Inferior parietal cortex (tissue), 1 donor: ENCODE results near the gene SCNM1.

Source experiments
- DNase-seq: peaks from one replicate; pipeline ENCODE4 v3.0.0-alpha.2; 2016; ENCODE audit errors: extremely low spot score

The SCNM1 gene, protein sequence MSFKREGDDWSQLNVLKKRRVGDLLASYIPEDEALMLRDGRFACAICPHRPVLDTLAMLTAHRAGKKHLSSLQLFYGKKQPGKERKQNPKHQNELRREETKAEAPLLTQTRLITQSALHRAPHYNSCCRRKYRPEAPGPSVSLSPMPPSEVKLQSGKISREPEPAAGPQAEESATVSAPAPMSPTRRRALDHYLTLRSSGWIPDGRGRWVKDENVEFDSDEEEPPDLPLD

DNA sequence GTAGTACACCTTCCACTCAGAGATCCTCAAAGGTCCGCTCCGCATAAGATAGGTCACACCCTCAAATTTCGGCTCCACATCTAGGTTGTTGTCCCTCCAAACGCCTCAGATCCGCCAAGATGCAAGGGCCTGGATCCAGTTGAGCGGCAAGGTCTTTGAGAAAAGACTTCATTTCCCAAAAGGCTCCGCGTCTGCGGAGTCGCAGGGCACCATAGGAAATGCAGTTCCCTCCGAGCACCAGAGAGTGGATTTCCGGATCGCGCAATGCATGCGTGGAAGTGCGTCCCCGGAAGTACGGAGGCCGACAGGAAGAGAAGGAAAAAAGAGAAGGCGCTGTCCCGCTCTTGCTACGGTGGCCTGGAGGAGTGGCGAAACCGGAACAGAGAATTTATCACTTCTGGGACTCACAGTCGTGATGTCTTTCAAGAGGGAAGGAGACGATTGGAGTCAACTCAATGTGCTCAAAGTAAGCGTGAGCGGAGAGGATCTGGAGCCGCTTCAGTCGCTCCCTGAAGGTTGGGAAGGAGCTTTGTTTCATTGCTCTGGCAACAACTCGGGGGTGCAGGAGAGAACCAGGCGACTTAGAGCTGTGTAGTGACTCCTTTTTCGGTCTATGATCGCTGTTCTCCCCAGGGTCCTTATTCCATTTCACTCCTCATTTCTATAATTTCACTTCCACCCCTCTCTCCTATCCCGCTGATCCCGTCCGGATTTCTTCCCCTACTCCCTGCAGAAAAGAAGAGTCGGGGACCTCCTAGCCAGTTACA lies at the start of gene SCNM1, which contains the start of gene LYSMD1:
Gene SCNM1 (plus strand): TSS at position 407 of the 767 bp plus-strand sequence. CDS start 9 bp downstream, at position 416.
Gene LYSMD1 (minus strand): TSS at position 165 of the 767 bp plus-strand sequence. CDS start 644 bp downstream, outside the sequence.
- DNase-seq = peak; percentile 100

- DNase-seq = no peak
Measured at GRCh38 chr1:151124763-151125403, 41.1 kb upstream of the SCNM1 start.

GRCh38 chr1:151128800-151129199 lies 37.1 kb upstream of the SCNM1 start:
- no peak for DNase-seq

DNA sequence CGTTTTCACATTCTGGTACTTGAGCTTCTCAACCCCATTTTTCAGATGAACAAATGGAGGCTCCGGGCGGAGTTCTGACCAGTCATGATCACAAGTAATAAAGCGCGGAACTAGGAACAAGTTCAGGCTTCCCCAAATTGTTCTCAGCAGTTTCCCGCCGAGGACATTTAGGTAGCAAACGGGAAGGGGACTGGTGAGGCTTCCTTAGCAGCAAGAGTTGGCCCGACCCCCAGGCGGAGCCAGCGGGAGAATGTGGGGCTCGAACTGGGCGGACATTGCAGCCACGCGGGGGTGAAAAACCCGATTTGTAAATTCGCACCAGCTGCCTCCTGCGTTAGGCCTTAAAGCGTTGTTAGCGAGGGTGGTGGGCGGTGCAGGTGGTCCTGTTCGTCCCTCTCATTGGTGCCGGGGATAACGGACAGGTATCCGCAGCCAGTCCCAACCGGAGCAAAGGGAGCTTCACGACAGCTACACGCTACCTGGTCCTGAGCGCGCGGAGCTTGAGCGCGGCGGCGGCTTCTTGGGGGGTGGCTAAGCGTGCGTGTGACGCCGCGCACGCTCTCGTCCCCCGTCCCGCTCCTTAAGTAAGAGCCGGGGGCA lies 34.9 kb upstream of the SCNM1 start:
- DNase-seq = peak; percentile 66

DNA sequence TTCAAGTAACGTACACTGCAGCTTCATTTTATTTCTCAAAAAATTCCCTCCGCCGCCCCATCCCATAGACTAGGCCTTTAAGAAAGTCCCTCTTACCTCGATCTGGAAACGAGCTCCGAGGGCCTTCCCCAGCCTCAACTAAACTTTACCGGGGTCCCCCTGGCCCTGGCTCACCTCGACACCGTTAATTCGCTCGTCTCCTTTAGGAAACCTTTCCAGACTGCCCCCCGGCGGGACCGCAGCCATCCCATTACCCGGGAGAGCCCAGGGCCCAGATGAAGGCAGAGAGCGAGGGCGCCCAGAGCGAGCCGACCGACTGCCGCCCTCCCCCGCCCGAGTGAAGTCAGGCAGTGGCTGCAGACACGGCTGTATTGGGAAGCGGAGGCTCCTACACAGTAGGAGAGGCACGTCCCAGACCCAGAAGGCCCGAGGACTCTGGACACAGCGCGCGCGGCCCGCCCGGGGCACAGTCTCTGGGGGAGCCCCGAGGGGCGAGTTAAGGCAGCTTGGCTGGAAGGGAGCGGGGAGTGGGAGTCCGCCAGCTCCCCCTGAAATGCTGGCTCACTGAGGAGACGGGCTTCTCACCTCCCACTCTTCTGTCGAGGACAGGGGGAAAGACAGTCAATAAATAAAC lies 34.1 kb upstream of the SCNM1 start:
- no peak for DNase-seq

- DNase-seq = no peak
Measured at GRCh38 chr1:151132335-151133017, 33.5 kb upstream of the SCNM1 start.

GRCh38 chr1:151133018-151133806 lies 32.7 kb upstream of the SCNM1 start:
- DNase-seq = no peak

- DNase-seq = no peak
Measured at GRCh38 chr1:151134396-151134795, 31.5 kb upstream of the SCNM1 start.

- no peak for DNase-seq
Measured at GRCh38 chr1:151134991-151135390, 31.0 kb upstream of the SCNM1 start.

DNA sequence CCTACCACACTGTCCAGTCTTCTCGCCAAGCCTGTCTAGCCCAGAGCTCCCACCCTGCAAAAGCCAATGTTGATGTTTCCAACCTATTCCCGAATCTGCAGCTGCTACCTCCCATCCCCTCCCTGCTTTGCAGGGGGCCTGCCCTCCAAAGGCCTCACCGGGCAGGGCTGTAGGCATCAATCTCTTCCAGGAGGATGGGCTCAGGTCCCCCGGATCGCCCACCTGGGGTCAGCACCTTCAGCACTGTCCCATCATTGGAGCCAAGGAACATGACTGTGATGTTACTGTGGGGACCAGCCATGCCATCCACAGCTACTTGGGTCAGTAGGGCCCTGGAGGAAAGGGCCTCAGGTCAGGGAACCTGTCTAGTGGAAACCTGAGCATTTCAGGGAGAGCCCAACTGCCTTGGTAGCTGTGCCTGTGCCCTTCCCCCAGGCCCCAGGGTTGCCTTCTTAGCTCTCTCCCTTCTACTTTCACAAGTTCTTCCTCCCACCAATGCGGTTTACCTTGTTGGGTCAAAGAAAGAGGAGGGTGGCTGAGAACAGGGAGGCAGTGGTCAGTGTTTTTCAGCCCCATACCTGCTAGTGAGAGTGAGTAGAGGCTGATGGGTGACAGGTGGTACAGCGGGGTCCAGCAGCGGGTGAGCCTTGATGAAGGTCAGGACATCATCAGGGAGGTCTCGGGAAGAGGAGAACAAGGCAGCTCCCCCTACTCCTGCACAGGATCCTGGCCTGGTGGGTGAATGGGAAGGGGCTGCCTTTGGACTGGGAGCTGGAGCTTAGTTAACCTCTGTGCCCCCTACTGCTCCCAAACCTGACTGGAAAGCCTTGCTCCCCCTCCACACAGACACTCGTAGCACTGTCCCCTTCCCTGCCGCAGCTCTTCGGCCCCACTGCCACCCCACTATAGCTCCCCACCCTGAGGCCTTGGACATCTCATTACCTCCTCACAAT lies 30.2 kb upstream of the SCNM1 start:
- DNase-seq = no peak

GRCh38 chr1:151137789-151138188 lies 28.2 kb upstream of the SCNM1 start:
- no peak for DNase-seq

DNA sequence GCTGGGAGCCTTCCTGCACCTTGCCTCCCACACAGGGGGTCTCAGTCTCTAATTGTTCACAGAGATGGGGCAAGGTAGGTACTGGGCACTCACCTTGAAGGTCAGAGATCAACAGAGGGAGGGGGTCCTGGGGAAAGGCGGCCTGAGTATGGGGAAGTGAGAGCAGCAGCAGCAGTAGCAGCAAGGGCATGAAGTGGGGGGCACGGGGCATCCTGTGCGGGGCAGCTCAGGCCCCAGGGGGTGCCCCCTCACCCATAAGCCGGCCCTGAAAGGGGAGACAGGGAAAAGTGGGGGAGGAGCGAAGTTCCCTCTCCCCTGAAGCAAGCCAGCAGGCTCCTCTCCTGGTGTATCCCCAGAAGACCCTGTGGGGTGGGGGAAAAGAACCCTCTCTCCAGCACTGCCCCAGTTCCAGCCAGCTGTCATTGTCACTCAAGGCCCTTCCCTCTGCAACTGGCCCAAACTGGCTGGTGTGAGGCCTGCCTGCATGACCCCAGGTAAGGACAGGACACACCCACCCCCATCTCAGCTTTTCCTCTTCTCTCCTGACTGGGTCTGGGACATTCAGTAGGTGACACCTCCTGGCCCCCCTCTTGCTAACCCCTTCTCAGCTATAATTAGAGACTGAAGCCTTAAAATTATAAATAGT lies 23.4 kb upstream of the SCNM1 start:
- no peak for DNase-seq

DNA sequence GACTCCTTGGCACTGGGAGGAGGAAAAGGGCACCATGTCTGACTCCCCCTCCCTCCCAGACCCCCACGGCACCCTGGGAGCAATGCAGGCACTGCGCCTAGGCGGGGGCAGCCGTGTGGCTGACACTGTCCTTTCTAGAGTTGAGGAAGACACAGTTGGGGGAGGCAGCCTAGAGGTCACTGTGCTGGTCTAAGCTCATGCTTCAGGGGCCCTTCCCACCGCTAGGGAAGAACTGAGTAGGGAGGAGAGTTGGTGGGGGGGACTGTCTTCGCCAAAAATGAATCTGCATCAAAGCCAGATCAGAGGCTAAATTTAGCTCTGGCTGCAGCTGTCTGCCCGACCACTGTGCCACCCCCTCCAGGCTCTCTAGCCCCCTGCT lies 22.9 kb upstream of the SCNM1 start:
- no peak for DNase-seq

DNA sequence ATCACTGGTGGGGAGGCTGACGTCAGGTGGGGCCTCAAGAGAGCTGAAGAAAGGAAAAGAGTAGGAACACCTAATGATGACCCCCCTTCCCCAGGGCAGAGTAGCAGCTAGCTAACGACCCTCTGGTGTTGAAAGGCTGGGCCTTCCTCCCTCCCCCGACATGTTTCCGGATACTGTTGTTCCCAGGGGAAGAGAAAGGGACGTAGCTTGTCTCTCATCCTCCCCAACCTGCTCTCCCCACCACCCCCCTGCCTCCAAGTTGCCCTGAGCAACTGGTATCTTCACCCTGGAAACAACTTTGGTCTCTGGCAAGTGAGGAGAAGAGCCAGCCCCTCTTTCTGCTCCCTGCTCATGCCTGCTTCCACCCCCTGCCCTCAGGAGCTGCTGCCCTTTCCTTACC lies 22.0 kb upstream of the SCNM1 start:
- no peak for DNase-seq

DNA sequence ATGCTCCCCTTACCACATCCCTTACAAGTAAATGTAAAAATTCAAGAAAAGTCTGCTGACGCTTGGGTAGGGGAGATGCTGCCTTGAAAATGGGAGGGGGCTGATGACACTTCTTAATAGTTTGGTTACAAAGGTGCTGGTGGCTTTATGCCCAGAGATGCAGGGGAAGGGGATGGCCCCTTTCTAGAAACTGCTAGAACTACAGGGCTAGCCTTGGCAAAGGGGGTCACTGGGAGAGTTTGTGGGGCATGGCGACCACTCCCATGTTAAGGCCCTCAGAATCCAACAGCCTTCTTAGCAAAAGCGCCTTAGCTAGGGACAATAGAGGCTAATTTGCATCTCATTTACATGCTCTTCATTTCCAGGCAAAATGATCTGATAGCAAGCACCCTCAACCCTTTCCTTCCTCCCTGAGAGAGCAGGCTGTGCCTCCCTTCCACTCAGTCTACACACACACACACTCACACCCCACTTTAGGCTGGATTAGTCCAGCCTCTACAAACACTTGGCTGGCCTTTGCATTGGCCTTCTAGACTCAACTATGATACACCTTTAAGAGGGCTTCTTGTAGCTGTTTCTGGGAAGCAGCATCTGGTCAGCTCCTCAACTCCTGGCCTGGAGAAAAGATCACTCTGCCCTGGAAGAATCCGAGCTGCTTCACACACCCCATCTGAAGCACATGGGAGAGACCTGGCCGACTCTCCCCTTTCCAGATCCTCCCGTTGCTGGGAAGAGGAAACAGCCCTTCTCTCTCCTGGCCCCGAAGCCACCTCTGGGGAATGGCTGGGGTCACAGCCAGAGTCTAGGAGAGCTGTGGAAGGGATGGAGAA lies 21.3 kb upstream of the SCNM1 start:
- no peak for DNase-seq

DNA sequence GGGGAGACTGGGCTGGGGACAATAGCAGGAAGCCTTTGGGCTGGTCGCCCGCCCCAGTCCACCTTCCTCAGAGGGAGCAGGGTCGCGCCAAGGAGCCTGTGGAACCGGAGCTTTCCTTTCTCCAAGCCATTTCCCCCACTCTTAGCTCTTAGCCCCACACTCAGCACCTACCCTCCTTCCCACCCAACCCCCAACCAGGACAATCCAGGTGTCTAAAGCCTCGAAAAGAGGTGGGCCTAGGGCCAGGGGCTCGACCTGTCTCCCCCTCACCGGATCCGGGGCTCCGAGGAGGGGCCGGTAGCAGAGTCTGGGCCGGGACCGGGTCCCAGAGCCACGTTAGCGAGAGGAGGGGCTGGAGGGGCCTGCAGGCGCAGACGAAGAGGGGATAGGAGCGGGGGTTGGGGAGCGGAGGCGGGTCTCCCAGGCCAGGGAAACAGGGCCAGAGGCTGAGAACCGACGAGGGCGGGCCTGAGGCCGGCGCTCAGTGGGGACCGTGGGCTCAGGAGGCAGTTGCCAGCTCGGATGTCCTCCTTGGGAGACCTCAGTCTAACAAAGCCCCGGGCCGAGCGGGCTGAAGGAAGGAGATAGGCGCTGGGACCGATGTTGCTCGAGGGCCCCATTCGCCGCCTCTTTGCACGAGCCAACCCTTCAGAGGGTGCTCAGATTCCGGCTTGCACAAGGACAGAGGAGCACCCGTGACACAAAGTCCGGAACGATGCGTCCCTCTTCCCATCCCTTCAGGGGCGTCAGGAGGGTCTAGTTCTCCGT lies 20.5 kb upstream of the SCNM1 start:
- DNase-seq = peak; percentile 25

DNA sequence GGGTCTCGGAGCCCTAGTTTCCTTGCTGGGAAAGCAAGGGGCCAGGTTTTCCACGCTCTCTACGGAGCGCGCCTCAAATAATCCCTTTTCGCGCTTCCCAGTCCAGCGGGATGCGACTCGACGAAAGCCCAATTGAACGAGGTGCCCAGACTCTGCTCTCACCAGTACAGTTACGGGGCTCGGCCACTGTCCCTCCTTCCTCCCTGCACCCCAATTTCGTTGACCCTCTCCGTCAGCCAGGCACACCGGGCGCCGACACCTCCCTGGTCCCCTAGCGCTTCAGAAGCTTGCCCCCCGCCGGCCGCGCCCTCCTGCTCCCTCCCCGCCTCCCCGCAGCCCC lies 19.9 kb upstream of the SCNM1 start:
- no peak for DNase-seq
